GF-D8 (cell line): ENCODE data around the gene KCNS1.
A peak's percentile ranks its signal among the peaks of the same experiment; 100 is the strongest.

Experiments
- DNase-seq: peaks from one replicate; lab custom pipeline; 2025; lab: John Stamatoyannopoulos, UW

Gene KCNS1

GRCh38 chr20:45105317-45105716, 4.4 kb upstream of the KCNS1 start:
- DNase-seq, result no peak

- peak; percentile 9 for DNase-seq
Observed at GRCh38 chr20:45104786-45105185, 3.9 kb upstream of the KCNS1 start.

- no peak for DNase-seq
Observed at GRCh38 chr20:45103072-45103471, 2.1 kb upstream of the KCNS1 start.

GRCh38 chr20:45101333-45101850, 465 bp upstream of the KCNS1 start:
- DNase-seq, result no peak

- no peak for DNase-seq
Observed at GRCh38 chr20:45098103-45098773, 2.7 kb downstream of the KCNS1 start.

- DNase-seq, result no peak
Observed at GRCh38 chr20:45097485-45098102, 3.3 kb downstream of the KCNS1 start.

GRCh38 chr20:45096781-45097180, 4.1 kb downstream of the KCNS1 start:
- no peak for DNase-seq

GRCh38 chr20:45095805-45096238, 5.1 kb downstream of the KCNS1 start:
- DNase-seq, result peak; percentile 11

- DNase-seq, result no peak
Observed at GRCh38 chr20:45094864-45095574, 5.9 kb downstream of the KCNS1 start.

GRCh38 chr20:45094201-45094600, 6.7 kb downstream of the KCNS1 start:
- no peak for DNase-seq

- DNase-seq, result no peak
Observed at GRCh38 chr20:45092898-45093297, 8.0 kb downstream of the KCNS1 start.

GRCh38 chr20:45091366-45091765, 9.6 kb downstream of the KCNS1 start:
- DNase-seq, result no peak

- no peak for DNase-seq
Observed at GRCh38 chr20:45090481-45090880, 10.4 kb downstream of the KCNS1 start.

- no peak for DNase-seq
Observed at GRCh38 chr20:45088247-45088646, 12.7 kb downstream of the KCNS1 start.

GRCh38 chr20:45087814-45088213, 13.1 kb downstream of the KCNS1 start:
- no peak for DNase-seq

- no peak for DNase-seq
Observed at GRCh38 chr20:45087097-45087790, 13.7 kb downstream of the KCNS1 start.

- no peak for DNase-seq
Observed at GRCh38 chr20:45085867-45086266, 15.1 kb downstream of the KCNS1 start.

- DNase-seq, result no peak
Observed at GRCh38 chr20:45085289-45085688, 15.6 kb downstream of the KCNS1 start.

GRCh38 chr20:45083127-45083526, 17.8 kb downstream of the KCNS1 start:
- no peak for DNase-seq

GRCh38 chr20:45082468-45082867, 18.5 kb downstream of the KCNS1 start:
- DNase-seq, result no peak

GRCh38 chr20:45080867-45081624, 19.9 kb downstream of the KCNS1 start:
- DNase-seq, result no peak

GRCh38 chr20:45077559-45077958, 23.4 kb downstream of the KCNS1 start:
- DNase-seq, result no peak
